ENCODE data around the gene SPATS2.
A peak's percentile ranks its signal among the peaks of the same experiment; 100 is the strongest.

SPATS2 gene

GRCh38 chr12:49548822-49549648 lies 181.8 kb downstream of the SPATS2 start:
- no peak for DNase-seq (ENCODE audit: low spot score in 2 of 2)
- peak; percentile 11 for ATAC-seq (replicated peaks; ENCODE audit: extremely low read depth, poor library complexity, severe bottlenecking)
- H3K4me3 Mint-ChIP-seq: peak overlapping the region; percentile 55
- no peaks in the 10 kb centered on the region for H3K36me3 Mint-ChIP-seq (ENCODE audit: insufficient read depth)
- peaks cover 6% of the 10 kb centered on the region for H3K4me1 Mint-ChIP-seq
- H3K9me3 Mint-ChIP-seq: no peaks in the 10 kb centered on the region
- H3K27ac Mint-ChIP-seq (ENCODE audit: low read depth): no peak overlapping the region
- peaks cover 44% of the 10 kb centered on the region for H3K27me3 Mint-ChIP-seq

- DNase-seq (ENCODE audit: low spot score in 2 of 2): no peak
- Mint-ChIP-seq H3K27me3 (peaks cover 44% of the 10 kb centered on the region), H3K36me3 (ENCODE audit: insufficient read depth) (no peaks in the 10 kb centered on the region), H3K27ac (ENCODE audit: low read depth) (no peak overlapping the region), H3K4me3 (no peak overlapping the region), H3K9me3 (no peaks in the 10 kb centered on the region), H3K4me1 (peaks cover 6% of the 10 kb centered on the region)
- no peak for ATAC-seq (replicated peaks; ENCODE audit: extremely low read depth, poor library complexity, severe bottlenecking)
Observed at GRCh38 chr12:49549735-49550692, 182.8 kb downstream of the SPATS2 start.

GRCh38 chr12:49550693-49551252 lies 183.5 kb downstream of the SPATS2 start:
- no peak for ATAC-seq (replicated peaks; ENCODE audit: extremely low read depth, poor library complexity, severe bottlenecking)
- no peak overlapping the region for H3K27ac Mint-ChIP-seq (ENCODE audit: low read depth)
- H3K4me3 Mint-ChIP-seq: no peak overlapping the region
- no peaks in the 10 kb centered on the region for H3K36me3 Mint-ChIP-seq (ENCODE audit: insufficient read depth)
- peaks cover 41% of the 10 kb centered on the region for H3K27me3 Mint-ChIP-seq
- DNase-seq (ENCODE audit: low spot score in 2 of 2): no peak
- H3K9me3 Mint-ChIP-seq: no peaks in the 10 kb centered on the region
- peaks cover 6% of the 10 kb centered on the region for H3K4me1 Mint-ChIP-seq

GRCh38 chr12:49552014-49552413 lies 184.8 kb downstream of the SPATS2 start:
- no peaks in the 10 kb centered on the region for H3K36me3 Mint-ChIP-seq (ENCODE audit: insufficient read depth)
- H3K27me3 Mint-ChIP-seq: peaks cover 32% of the 10 kb centered on the region
- peaks cover 6% of the 10 kb centered on the region for H3K4me1 Mint-ChIP-seq
- ATAC-seq (replicated peaks; ENCODE audit: extremely low read depth, poor library complexity, severe bottlenecking): no peak
- no peaks in the 10 kb centered on the region for H3K9me3 Mint-ChIP-seq
- DNase-seq (ENCODE audit: low spot score in 2 of 2): no peak
- no peak overlapping the region for H3K27ac Mint-ChIP-seq (ENCODE audit: low read depth)
- no peak overlapping the region for H3K4me3 Mint-ChIP-seq

GRCh38 chr12:49552425-49552824 lies 185.2 kb downstream of the SPATS2 start:
- Mint-ChIP-seq H3K4me1 (peaks cover 6% of the 10 kb centered on the region), H3K4me3 (no peak overlapping the region), H3K9me3 (no peaks in the 10 kb centered on the region), H3K36me3 (ENCODE audit: insufficient read depth) (no peaks in the 10 kb centered on the region), H3K27ac (ENCODE audit: low read depth) (no peak overlapping the region), H3K27me3 (peaks cover 27% of the 10 kb centered on the region)
- ATAC-seq (replicated peaks; ENCODE audit: extremely low read depth, poor library complexity, severe bottlenecking) (no peak), DNase-seq (ENCODE audit: low spot score in 2 of 2) (no peak)

- Mint-ChIP-seq H3K27ac (ENCODE audit: low read depth) (no peak overlapping the region), H3K4me1 (peaks cover 6% of the 10 kb centered on the region), H3K27me3 (peaks cover 23% of the 10 kb centered on the region)
Observed at GRCh38 chr12:49552899-49553298, 185.6 kb downstream of the SPATS2 start.

GRCh38 chr12:49553512-49554088 lies 186.3 kb downstream of the SPATS2 start:
- H3K9me3 Mint-ChIP-seq: no peaks in the 10 kb centered on the region
- H3K4me3 Mint-ChIP-seq: no peak overlapping the region
- H3K36me3 Mint-ChIP-seq (ENCODE audit: insufficient read depth): peaks cover 4% of the 10 kb centered on the region
- peaks cover 16% of the 10 kb centered on the region for H3K27me3 Mint-ChIP-seq
- DNase-seq (ENCODE audit: low spot score in 2 of 2) (no peak), ATAC-seq (replicated peaks; ENCODE audit: extremely low read depth, poor library complexity, severe bottlenecking) (peak; percentile 62)
- H3K4me1 Mint-ChIP-seq: peaks cover 6% of the 10 kb centered on the region
- H3K27ac Mint-ChIP-seq (ENCODE audit: low read depth): no peak overlapping the region

More at GRCh38 chr12:49552899-49553298, 185.6 kb downstream of the SPATS2 start:
- no peak for DNase-seq (ENCODE audit: low spot score in 2 of 2)
- no peaks in the 10 kb centered on the region for H3K36me3 Mint-ChIP-seq (ENCODE audit: insufficient read depth)
- H3K9me3 Mint-ChIP-seq: no peaks in the 10 kb centered on the region
- no peak for ATAC-seq (replicated peaks; ENCODE audit: extremely low read depth, poor library complexity, severe bottlenecking)
- no peak overlapping the region for H3K4me3 Mint-ChIP-seq

- Mint-ChIP-seq H3K27me3 (peaks cover 15% of the 10 kb centered on the region), H3K4me3 (no peak overlapping the region)
- no peak for DNase-seq (ENCODE audit: low spot score in 2 of 2)
Observed at GRCh38 chr12:49554266-49554665, 187.0 kb downstream of the SPATS2 start.

GRCh38 chr12:49555631-49556390 lies 188.5 kb downstream of the SPATS2 start:
- H3K27me3 Mint-ChIP-seq: peaks cover 3% of the 10 kb centered on the region
- no peaks in the 10 kb centered on the region for H3K9me3 Mint-ChIP-seq
- DNase-seq (ENCODE audit: low spot score in 2 of 2) (no peak), ATAC-seq (replicated peaks; ENCODE audit: extremely low read depth, poor library complexity, severe bottlenecking) (no peak)
- H3K36me3 Mint-ChIP-seq (ENCODE audit: insufficient read depth): peaks cover 19% of the 10 kb centered on the region
- H3K4me1 Mint-ChIP-seq: peaks cover 6% of the 10 kb centered on the region
- no peak overlapping the region for H3K27ac Mint-ChIP-seq (ENCODE audit: low read depth)
- no peak overlapping the region for H3K4me3 Mint-ChIP-seq

More at GRCh38 chr12:49554266-49554665, 187.0 kb downstream of the SPATS2 start:
- Mint-ChIP-seq H3K4me1 (peaks cover 6% of the 10 kb centered on the region), H3K27ac (ENCODE audit: low read depth) (no peak overlapping the region), H3K9me3 (no peaks in the 10 kb centered on the region), H3K36me3 (ENCODE audit: insufficient read depth) (peaks cover 9% of the 10 kb centered on the region)
- no peak for ATAC-seq (replicated peaks; ENCODE audit: extremely low read depth, poor library complexity, severe bottlenecking)

GRCh38 chr12:49556391-49557186 lies 189.3 kb downstream of the SPATS2 start:
- Mint-ChIP-seq H3K27ac (ENCODE audit: low read depth) (no peak overlapping the region), H3K9me3 (no peaks in the 10 kb centered on the region), H3K4me1 (peaks cover 6% of the 10 kb centered on the region), H3K4me3 (no peak overlapping the region), H3K36me3 (ENCODE audit: insufficient read depth) (peaks cover 21% of the 10 kb centered on the region), H3K27me3 (no peaks in the 10 kb centered on the region)
- DNase-seq (ENCODE audit: low spot score in 2 of 2) (no peak), ATAC-seq (replicated peaks; ENCODE audit: extremely low read depth, poor library complexity, severe bottlenecking) (no peak)

GRCh38 chr12:49557187-49557916 lies 190.1 kb downstream of the SPATS2 start:
- H3K4me1 Mint-ChIP-seq: peaks cover 6% of the 10 kb centered on the region
- no peak overlapping the region for H3K27ac Mint-ChIP-seq (ENCODE audit: low read depth)
- peaks cover 27% of the 10 kb centered on the region for H3K36me3 Mint-ChIP-seq (ENCODE audit: insufficient read depth)
- ATAC-seq (replicated peaks; ENCODE audit: extremely low read depth, poor library complexity, severe bottlenecking): no peak
- no peak overlapping the region for H3K4me3 Mint-ChIP-seq
- H3K27me3 Mint-ChIP-seq: no peaks in the 10 kb centered on the region
- DNase-seq (ENCODE audit: low spot score in 2 of 2): no peak
- no peaks in the 10 kb centered on the region for H3K9me3 Mint-ChIP-seq
